ENCODE results near the gene ADAMTS18.
"Not testable (repeated sequence)": the region's sequence is repeated elsewhere in the genome, so short reads cannot be mapped to it uniquely, and the experiment has no call there.

The ADAMTS18 gene

GRCh38 chr16:77250400-77250799, 184.4 kb downstream of the ADAMTS18 start:
- Histone ChIP-seq H3K27ac (no peak overlapping the region), H3K9me3 (no peaks in the 10 kb centered on the region), H3K27me3 (no peaks in the 10 kb centered on the region), H3K4me1 (ENCODE audit: control insufficient read depth in 1 of 2, insufficient read depth in 1 of 2, low read depth in 1 of 2, low read length in 1 of 2) (no peaks in the 10 kb centered on the region), H3K36me3 (no peaks in the 10 kb centered on the region), H3K4me3 (ENCODE audit: low read depth in 1 of 2, low read length in 1 of 2) (no peak overlapping the region)
- no peak for TF ChIP-seq CTCF (IDR thresholded peaks at IDR 0.05)

GRCh38 chr16:77246150-77246549, 188.7 kb downstream of the ADAMTS18 start:
- Histone ChIP-seq H3K36me3 (no peaks in the 10 kb centered on the region), H3K9me3 (no peaks in the 10 kb centered on the region), H3K27me3 (no peaks in the 10 kb centered on the region), H3K4me3 (ENCODE audit: low read depth in 1 of 2, low read length in 1 of 2) (no peak overlapping the region), H3K4me1 (ENCODE audit: control insufficient read depth in 1 of 2, insufficient read depth in 1 of 2, low read depth in 1 of 2, low read length in 1 of 2) (no peaks in the 10 kb centered on the region), H3K27ac (no peak overlapping the region)
- TF ChIP-seq CTCF (IDR thresholded peaks at IDR 0.05): no peak

GRCh38 chr16:77242471-77242870, 192.4 kb downstream of the ADAMTS18 start:
- not testable (repeated sequence) for H3K36me3 ChIP-seq; H3K4me1 ChIP-seq (ENCODE audit: control insufficient read depth in 1 of 2, insufficient read depth in 1 of 2, low read depth in 1 of 2, low read length in 1 of 2); H3K27ac ChIP-seq; H3K27me3 ChIP-seq; H3K4me3 ChIP-seq (ENCODE audit: low read depth in 1 of 2, low read length in 1 of 2); H3K9me3 ChIP-seq

DNA sequence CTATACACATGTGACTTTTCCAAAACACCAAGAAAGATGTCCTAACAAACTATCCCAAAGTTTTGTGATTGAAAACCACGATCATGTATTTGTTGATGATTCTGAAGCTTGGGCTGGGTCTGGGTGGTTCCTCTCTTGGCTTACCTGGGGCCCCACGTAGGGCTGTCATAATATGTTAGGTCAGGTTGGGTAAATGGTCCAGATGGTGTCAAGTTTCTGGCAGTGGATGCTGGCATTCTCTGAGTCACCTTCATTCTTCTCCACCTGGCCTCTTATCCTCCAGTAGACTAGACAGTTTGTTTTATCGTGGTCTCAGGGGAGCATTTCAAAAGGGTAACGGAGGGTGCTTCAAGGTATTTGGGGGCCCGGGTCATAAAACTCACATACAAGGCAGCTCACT, 196.2 kb downstream of the ADAMTS18 start:
- peaks cover 35% of the 10 kb centered on the region for H3K27me3 ChIP-seq
- no peak for TF ChIP-seq CTCF (IDR thresholded peaks at IDR 0.05)
- H3K9me3 ChIP-seq: no peaks in the 10 kb centered on the region
- no peak overlapping the region for H3K4me3 ChIP-seq (ENCODE audit: low read depth in 1 of 2, low read length in 1 of 2)
- no peaks in the 10 kb centered on the region for H3K4me1 ChIP-seq (ENCODE audit: control insufficient read depth in 1 of 2, insufficient read depth in 1 of 2, low read depth in 1 of 2, low read length in 1 of 2)
- H3K36me3 ChIP-seq: no peaks in the 10 kb centered on the region
- H3K27ac ChIP-seq: no peak overlapping the region

DNA sequence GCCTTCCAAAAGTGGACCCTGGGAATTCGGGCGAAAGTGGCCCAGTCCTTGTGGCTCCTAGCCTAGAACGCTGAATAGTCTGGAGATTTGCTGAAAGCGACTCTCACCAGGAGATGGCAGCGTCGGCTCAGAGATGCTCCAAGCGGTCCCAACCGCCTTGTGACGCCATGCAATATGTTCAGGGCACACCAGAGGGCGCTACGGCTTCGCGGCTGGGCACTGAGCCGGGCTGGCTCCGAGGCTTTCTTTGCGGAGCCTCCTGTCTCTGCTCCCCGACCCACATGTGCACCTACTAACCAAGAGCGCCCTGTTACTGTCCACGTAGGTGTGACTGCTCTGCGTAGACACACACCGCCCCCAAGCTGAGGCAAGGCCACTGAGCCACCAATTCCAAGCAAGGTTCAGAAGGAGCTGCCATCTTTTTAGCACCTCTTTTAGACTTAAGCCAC, 198.7 kb downstream of the ADAMTS18 start:
- TF ChIP-seq CTCF (IDR thresholded peaks at IDR 0.05): peak; percentile 67
- H3K27me3 ChIP-seq: peaks cover 37% of the 10 kb centered on the region
- no peak overlapping the region for H3K4me3 ChIP-seq (ENCODE audit: low read depth in 1 of 2, low read length in 1 of 2)
- no peaks in the 10 kb centered on the region for H3K36me3 ChIP-seq
- no peaks in the 10 kb centered on the region for H3K9me3 ChIP-seq
- no peaks in the 10 kb centered on the region for H3K4me1 ChIP-seq (ENCODE audit: control insufficient read depth in 1 of 2, insufficient read depth in 1 of 2, low read depth in 1 of 2, low read length in 1 of 2)
- no peak overlapping the region for H3K27ac ChIP-seq

GRCh38 chr16:77234611-77235010, 200.2 kb downstream of the ADAMTS18 start:
- H3K9me3 ChIP-seq: no peaks in the 10 kb centered on the region
- H3K4me3 ChIP-seq (ENCODE audit: low read depth in 1 of 2, low read length in 1 of 2): no peak overlapping the region
- no peak for TF ChIP-seq CTCF (IDR thresholded peaks at IDR 0.05)
- H3K27ac ChIP-seq: no peak overlapping the region
- no peaks in the 10 kb centered on the region for H3K4me1 ChIP-seq (ENCODE audit: control insufficient read depth in 1 of 2, insufficient read depth in 1 of 2, low read depth in 1 of 2, low read length in 1 of 2)
- no peaks in the 10 kb centered on the region for H3K36me3 ChIP-seq
- peaks cover 37% of the 10 kb centered on the region for H3K27me3 ChIP-seq

Data from neutrophil (primary cell).